ENCODE data around the gene OR10H5. TPM values are rescaled to one million over a fixed set of nuclear protein-coding genes. Genes with fewer than 3 reads are reported as not detected.

The OR10H5 gene
- total and polyA plus RNA-seq, 2 of the 13 experiments (the other 11 are each of a cell fraction or from before 2014, with no cell fraction given): not detected

DNA sequence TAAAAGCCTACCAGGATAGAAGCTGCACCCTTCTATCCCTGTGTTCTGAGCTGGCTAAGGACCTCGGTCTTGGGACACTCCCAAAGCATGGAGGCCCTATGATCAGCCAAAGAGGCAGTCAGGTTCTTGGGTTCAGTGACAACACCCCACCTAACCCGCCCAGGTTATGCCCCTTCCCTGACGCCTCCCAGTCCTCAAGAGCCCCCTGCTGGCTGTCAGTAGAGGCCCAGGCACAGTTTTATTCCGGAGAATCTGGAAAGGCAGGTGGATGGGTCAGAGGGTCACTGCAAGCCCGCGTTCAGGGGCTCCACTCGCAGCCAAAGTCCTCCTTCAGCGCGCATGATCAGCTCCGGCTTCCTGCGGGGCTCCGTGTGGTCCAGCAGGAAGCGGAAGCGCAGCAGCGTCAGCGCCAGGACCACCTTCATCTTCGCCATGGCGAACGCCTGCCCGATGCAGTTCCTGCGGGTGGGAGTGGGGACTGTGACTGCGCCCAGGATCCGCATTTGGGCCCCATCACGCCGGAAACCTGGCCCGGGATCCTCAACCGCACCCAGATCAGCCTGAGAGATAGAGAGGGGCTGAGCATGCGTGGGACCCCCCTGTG, 27.4 kb upstream of the OR10H5 start (continued):
- TF ChIP-seq NONO (IDR thresholded peaks at IDR 0.05) (no peak), NONO (CRISPR knock-in tag; conservative IDR thresholded peaks at IDR 0.05) (no peak), ZNF552 (CRISPR knock-in tag; IDR thresholded peaks at IDR 0.05; ENCODE audit: borderline replicate concordance) (no peak), NCOA1 (CRISPR knock-in tag; IDR thresholded peaks at IDR 0.05) (no peak), RNF2 (conservative IDR thresholded peaks at IDR 0.05; ENCODE audit: low read depth) (no peak), ARNT (IDR thresholded peaks at IDR 0.05) (no peak), MIER2 (CRISPR knock-in tag; IDR thresholded peaks at IDR 0.05) (peak; percentile 88), TRIM24 (CRISPR knock-in tag; IDR thresholded peaks at IDR 0.05) (no peak), ZNF615 (CRISPR knock-in tag; IDR thresholded peaks at IDR 0.05; ENCODE audit: borderline replicate concordance) (no peak), FOXP1 (IDR thresholded peaks at IDR 0.05) (no peak), FOXP1 (CRISPR knock-in tag; IDR thresholded peaks at IDR 0.05) (no peak), MTA3 (CRISPR knock-in tag; IDR thresholded peaks at IDR 0.05) (no peak)
- TF ChIP-seq, protein P1, sequence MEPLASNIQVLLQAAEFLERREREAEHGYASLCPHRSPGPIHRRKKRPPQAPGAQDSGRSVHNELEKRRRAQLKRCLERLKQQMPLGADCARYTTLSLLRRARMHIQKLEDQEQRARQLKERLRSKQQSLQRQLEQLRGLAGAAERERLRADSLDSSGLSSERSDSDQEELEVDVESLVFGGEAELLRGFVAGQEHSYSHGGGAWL (CRISPR knock-in tag; IDR thresholded peaks at IDR 0.05): no peak
- TF ChIP-seq, protein P2, sequence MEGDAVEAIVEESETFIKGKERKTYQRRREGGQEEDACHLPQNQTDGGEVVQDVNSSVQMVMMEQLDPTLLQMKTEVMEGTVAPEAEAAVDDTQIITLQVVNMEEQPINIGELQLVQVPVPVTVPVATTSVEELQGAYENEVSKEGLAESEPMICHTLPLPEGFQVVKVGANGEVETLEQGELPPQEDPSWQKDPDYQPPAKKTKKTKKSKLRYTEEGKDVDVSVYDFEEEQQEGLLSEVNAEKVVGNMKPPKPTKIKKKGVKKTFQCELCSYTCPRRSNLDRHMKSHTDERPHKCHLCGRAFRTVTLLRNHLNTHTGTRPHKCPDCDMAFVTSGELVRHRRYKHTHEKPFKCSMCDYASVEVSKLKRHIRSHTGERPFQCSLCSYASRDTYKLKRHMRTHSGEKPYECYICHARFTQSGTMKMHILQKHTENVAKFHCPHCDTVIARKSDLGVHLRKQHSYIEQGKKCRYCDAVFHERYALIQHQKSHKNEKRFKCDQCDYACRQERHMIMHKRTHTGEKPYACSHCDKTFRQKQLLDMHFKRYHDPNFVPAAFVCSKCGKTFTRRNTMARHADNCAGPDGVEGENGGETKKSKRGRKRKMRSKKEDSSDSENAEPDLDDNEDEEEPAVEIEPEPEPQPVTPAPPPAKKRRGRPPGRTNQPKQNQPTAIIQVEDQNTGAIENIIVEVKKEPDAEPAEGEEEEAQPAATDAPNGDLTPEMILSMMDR (CRISPR knock-in tag; IDR thresholded peaks at IDR 0.05): peak; percentile 79

DNA sequence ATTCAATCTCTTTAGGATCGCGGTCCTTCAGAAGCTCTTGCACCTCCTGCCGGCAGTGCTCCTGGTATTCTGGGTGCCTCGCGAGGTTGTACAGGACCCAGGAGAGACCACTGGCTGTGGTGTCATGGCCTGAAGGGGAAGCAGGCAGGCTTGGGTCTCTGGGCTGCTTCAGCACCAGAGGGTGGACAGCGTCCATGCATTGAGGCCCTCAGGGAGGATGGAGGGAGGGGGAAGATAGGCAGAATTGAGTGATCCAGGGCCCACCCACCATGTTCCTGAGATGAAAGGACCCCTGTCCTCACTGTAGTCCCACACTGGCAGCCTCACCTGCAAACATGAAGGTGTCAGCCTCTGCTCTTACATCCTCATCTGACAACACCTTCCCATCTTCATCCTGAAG, 17.9 kb upstream of the OR10H5 start:
- H3K9me3 ChIP-seq (ENCODE audit: low read length): no peaks in the 10 kb centered on the region
- intact Hi-C loops (cut with micrococcal nuclease; ENCODE audit: unreplicated experiment): no loop called here
- H3K27ac ChIP-seq (ENCODE audit: extremely low read length, insufficient read depth, low read length): no peak overlapping the region
- no peaks in the 10 kb centered on the region for H3K4me1 ChIP-seq (ENCODE audit: insufficient read depth, low read length)
- DNase-seq (ENCODE audit: low spot score) (no peak), FAIRE-seq (no peak), ATAC-seq (no peak)
- no peaks in the 10 kb centered on the region for H3K36me3 ChIP-seq (replicated peaks in 1 of 2; ENCODE audit: control insufficient read depth in 1 of 2, insufficient read depth in 2 of 2, low read length in 2 of 2)
- H4K20me1 ChIP-seq (ENCODE audit: insufficient read depth, low read length): 0 out of 2 replicates have a peak, but pooled peaks cover 3% of the 10 kb centered on the region
- in situ Hi-C loops (cut with HindIII; ENCODE audit: extremely low pct_ligation_motif_present, low pct_unique_long_range_greater_than_20kb): no loop called here
- no TSS peak for BruUV-seq (replicated peaks)
- H3K4me2 ChIP-seq (ENCODE audit: low read depth, low read length): no peak overlapping the region
- no peak overlapping the region for H3K4me3 ChIP-seq (replicated peaks in 1 of 3; ENCODE audit: insufficient read depth in 1 of 3, low read depth in 2 of 3, low read length in 3 of 3)
- H3K9ac ChIP-seq (ENCODE audit: insufficient read depth, low read depth, low read length): no peak overlapping the region
- 0% methylated on average over 2 of the region's 6 CpGs for WGBS (ENCODE audit: low lambda C conversion rate)
- ChIA-PET POLR2A (no interaction called here), CTCF (ENCODE audit: low intra/inter-chr PET ratio, low total read pairs) (no interaction called here)
- no peaks in the 10 kb centered on the region for H3K79me2 ChIP-seq (ENCODE audit: insufficient read depth, low read length)
- H2AFZ ChIP-seq (ENCODE audit: low read length): no peak overlapping the region
- no peaks in the 10 kb centered on the region; a peak in 1 of 5 replicates for H3K27me3 ChIP-seq (ENCODE audit: control insufficient read depth in 1 of 2, insufficient read depth in 2 of 2, low read length in 2 of 2)
- TF ChIP-seq AHR (CRISPR knock-in tag; IDR thresholded peaks at IDR 0.05) (no peak), HMG20B (CRISPR knock-in tag; conservative IDR thresholded peaks at IDR 0.05) (no peak), GTF2F1 (IDR thresholded peaks at IDR 0.05; ENCODE audit: low read length) (no peak), SAP130 (CRISPR knock-in tag; IDR thresholded peaks at IDR 0.05; ENCODE audit: low read depth) (peak; percentile 41; the same call in 1 of the 2 replicates), HDAC2 (CRISPR knock-in tag; IDR thresholded peaks at IDR 0.05) (peak; percentile 45; the same call in 1 of the 2 replicates), JDP2 (CRISPR knock-in tag; IDR thresholded peaks at IDR 0.05; ENCODE audit: borderline replicate concordance) (no peak), ZNF660 (CRISPR knock-in tag; IDR thresholded peaks at IDR 0.05; ENCODE audit: borderline replicate concordance, low read depth) (no peak), KLF16 (CRISPR knock-in tag; IDR thresholded peaks at IDR 0.05) (no peak)
- TF ChIP-seq, protein P3, sequence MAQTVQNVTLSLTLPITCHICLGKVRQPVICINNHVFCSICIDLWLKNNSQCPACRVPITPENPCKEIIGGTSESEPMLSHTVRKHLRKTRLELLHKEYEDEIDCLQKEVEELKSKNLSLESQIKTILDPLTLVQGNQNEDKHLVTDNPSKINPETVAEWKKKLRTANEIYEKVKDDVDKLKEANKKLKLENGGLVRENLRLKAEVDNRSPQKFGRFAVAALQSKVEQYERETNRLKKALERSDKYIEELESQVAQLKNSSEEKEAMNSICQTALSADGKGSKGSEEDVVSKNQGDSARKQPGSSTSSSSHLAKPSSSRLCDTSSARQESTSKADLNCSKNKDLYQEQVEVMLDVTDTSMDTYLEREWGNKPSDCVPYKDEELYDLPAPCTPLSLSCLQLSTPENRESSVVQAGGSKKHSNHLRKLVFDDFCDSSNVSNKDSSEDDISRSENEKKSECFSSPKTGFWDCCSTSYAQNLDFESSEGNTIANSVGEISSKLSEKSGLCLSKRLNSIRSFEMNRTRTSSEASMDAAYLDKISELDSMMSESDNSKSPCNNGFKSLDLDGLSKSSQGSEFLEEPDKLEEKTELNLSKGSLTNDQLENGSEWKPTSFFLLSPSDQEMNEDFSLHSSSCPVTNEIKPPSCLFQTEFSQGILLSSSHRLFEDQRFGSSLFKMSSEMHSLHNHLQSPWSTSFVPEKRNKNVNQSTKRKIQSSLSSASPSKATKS (CRISPR knock-in tag; IDR thresholded peaks at IDR 0.05): no peak
